HG02798 (cell line): ENCODE data around the gene ACSL5.
"Not testable (repeated sequence)": the region's sequence is repeated elsewhere in the genome, so short reads cannot be mapped to it uniquely, and the experiment has no call there.

Experiments
- ATAC-seq: cut with Tn5 transposase; IDR thresholded peaks from one replicate; pipeline ENCODE4 v1.9.1; 2021; ENCODE audit warnings: mild to moderate bottlenecking; ENCODE audit not compliant: unreplicated experiment, poor library complexity

The ACSL5 gene

GRCh38 chr10:112348759-112349158, 25.2 kb upstream of the ACSL5 start:
- ATAC-seq = no peak

GRCh38 chr10:112349521-112350085, 24.3 kb upstream of the ACSL5 start:
- no peak for ATAC-seq

- ATAC-seq = no peak
Observed at GRCh38 chr10:112351146-112351545, 22.8 kb upstream of the ACSL5 start.

GRCh38 chr10:112352044-112352443, 21.9 kb upstream of the ACSL5 start:
- ATAC-seq = no peak

- ATAC-seq = peak; percentile 63
Observed at GRCh38 chr10:112353046-112353445, 20.9 kb upstream of the ACSL5 start.

GRCh38 chr10:112356686-112357085, 17.2 kb upstream of the ACSL5 start:
- no peak for ATAC-seq

GRCh38 chr10:112359606-112360307, 14.2 kb upstream of the ACSL5 start:
- no peak for ATAC-seq

GRCh38 chr10:112360308-112361270, 13.3 kb upstream of the ACSL5 start:
- no peak for ATAC-seq

GRCh38 chr10:112361951-112362751, 11.8 kb upstream of the ACSL5 start:
- ATAC-seq = no peak

- no peak for ATAC-seq
Observed at GRCh38 chr10:112362833-112363232, 11.1 kb upstream of the ACSL5 start.

GRCh38 chr10:112363696-112364688, 9.9 kb upstream of the ACSL5 start:
- no peak for ATAC-seq

- ATAC-seq = no peak
Observed at GRCh38 chr10:112365014-112365432, 8.9 kb upstream of the ACSL5 start.

- ATAC-seq = no peak
Observed at GRCh38 chr10:112365451-112365850, 8.5 kb upstream of the ACSL5 start.

GRCh38 chr10:112366992-112367391, 6.9 kb upstream of the ACSL5 start:
- no peak for ATAC-seq

GRCh38 chr10:112367516-112367915, 6.4 kb upstream of the ACSL5 start:
- no peak for ATAC-seq

- ATAC-seq = peak; percentile 89
Observed at GRCh38 chr10:112369495-112370423, 4.2 kb upstream of the ACSL5 start.

GRCh38 chr10:112370424-112370819, 3.5 kb upstream of the ACSL5 start:
- no peak for ATAC-seq

- ATAC-seq = not testable (repeated sequence)
Observed at GRCh38 chr10:112371326-112371725, 2.6 kb upstream of the ACSL5 start.
